ENCODE results near the gene EXD3. TPM values are rescaled to one million over a fixed set of nuclear protein-coding genes. Genes with fewer than 3 reads are reported as not detected.

Gene EXD3
- total and polyA plus RNA-seq, 4 donors: 8.6 to 30.5 (median 19.5) TPM

DNA sequence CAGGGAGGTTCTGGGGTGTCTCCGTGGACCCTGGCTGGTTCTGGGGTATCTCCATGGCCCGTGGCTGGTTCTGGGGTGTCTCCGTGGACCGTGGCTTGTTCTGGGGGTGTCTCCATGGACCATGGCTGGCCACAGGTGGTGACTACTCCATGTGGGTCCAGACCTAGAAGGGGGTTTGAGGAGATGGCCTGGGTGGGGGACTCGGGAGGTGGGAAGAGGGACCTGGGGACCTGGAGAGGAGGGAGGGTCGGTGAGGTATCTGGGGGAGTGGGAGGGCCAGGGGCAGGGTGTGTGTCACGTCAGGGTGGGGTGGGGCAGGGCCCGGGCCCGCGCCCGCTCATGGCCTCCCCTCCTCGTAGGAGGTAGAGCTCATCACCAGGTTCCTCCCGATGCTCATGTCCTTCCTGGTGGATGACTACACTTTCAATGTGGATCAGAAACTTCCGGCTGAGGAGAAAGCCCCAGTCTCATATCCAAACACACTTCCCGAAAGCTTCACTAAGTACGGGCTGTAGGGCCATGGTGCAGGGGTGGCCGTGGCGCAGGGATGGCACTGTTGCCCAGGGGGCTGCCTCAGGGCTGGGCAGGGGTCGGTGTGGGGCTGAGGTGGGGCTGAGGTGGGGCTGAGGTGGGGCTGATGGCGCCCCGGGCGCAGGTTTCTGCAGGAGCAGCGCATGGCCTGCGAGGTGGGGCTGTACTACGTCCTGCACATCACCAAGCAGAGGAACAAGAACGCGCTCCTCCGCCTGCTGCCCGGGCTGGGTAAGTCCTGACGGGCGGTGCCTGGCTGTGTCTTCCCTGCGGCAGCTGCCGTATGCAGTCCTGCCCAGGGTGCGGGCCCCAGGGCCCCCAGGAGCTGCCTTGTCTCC is 156.1 kb downstream of the EXD3 start:
- no peak for TF ChIP-seq CTCF (IDR thresholded peaks at IDR 0.05; ENCODE audit: control extremely low read depth, extremely low read depth)

GRCh38 chr9:137266162-137266527 is 156.8 kb downstream of the EXD3 start:
- H3K9ac ChIP-seq (ENCODE audit: insufficient read depth in 1 of 2, low read length in 2 of 2): no peak overlapping the region
- ATAC-seq (ENCODE audit: insufficient read depth, low FRiP score) (no peak), DNase-seq (no peak)
- H3K27me3 ChIP-seq (ENCODE audit: control insufficient read depth in 3 of 3, insufficient read depth in 3 of 3, low read length in 2 of 3): no peaks in the 10 kb centered on the region
- H3K27ac ChIP-seq (ENCODE audit: low read depth in 1 of 2, low read length in 1 of 2): no peak overlapping the region
- no peak for TF ChIP-seq CTCF (IDR thresholded peaks at IDR 0.05; ENCODE audit: control extremely low read depth, extremely low read depth)
- H3K4me3 ChIP-seq: no peak overlapping the region
- no peaks in the 10 kb centered on the region for H3K9me3 ChIP-seq (ENCODE audit: control insufficient read depth in 4 of 4, insufficient read depth in 3 of 4, low read length in 3 of 4)
- WGBS, 2 donors: 90 to 92% methylated on average over 15 of the region's 15 CpGs
- H3K4me1 ChIP-seq (ENCODE audit: control insufficient read depth in 5 of 5, insufficient read depth in 5 of 5, low read length in 5 of 5): peaks cover 0 to 14% (median 4%) of the 10 kb centered on the region in 5 donors
- H3K36me3 ChIP-seq (ENCODE audit: control insufficient read depth in 4 of 4, insufficient read depth in 4 of 4, low read length in 4 of 4): peaks cover 11 to 41% (median 16%) of the 10 kb centered on the region in 4 donors

More for the DNA sequence above, 156.1 kb downstream of the EXD3 start:
- peaks cover 11 to 43% (median 15%) of the 10 kb centered on the region in 4 donors for H3K36me3 ChIP-seq (ENCODE audit: control insufficient read depth in 4 of 4, insufficient read depth in 4 of 4, low read length in 4 of 4)
- H3K4me1 ChIP-seq (ENCODE audit: control insufficient read depth in 5 of 5, insufficient read depth in 5 of 5, low read length in 5 of 5): peaks cover 0 to 14% (median 4%) of the 10 kb centered on the region in 5 donors
- no peaks in the 10 kb centered on the region for H3K9me3 ChIP-seq (ENCODE audit: control insufficient read depth in 4 of 4, insufficient read depth in 3 of 4, low read length in 3 of 4)
- no peak overlapping the region for H3K27ac ChIP-seq (ENCODE audit: low read depth in 1 of 2, low read length in 1 of 2)
- 91 to 93% methylated on average over 34 of the region's 34 CpGs for WGBS, 2 donors
- no peak overlapping the region for H3K4me3 ChIP-seq
- DNase-seq: no peak
- H3K27me3 ChIP-seq (ENCODE audit: control insufficient read depth in 3 of 3, insufficient read depth in 3 of 3, low read length in 2 of 3): no peaks in the 10 kb centered on the region
- no peak overlapping the region for H3K9ac ChIP-seq (ENCODE audit: insufficient read depth in 1 of 2, low read length in 2 of 2)
- no peak for ATAC-seq (ENCODE audit: insufficient read depth, low FRiP score)

GRCh38 chr9:137265496-137266161 is 157.3 kb downstream of the EXD3 start:
- H3K9me3 ChIP-seq (ENCODE audit: control insufficient read depth in 4 of 4, insufficient read depth in 3 of 4, low read length in 3 of 4): no peaks in the 10 kb centered on the region
- no peak for DNase-seq
- H3K4me3 ChIP-seq: no peak overlapping the region
- H3K36me3 ChIP-seq (ENCODE audit: control insufficient read depth in 4 of 4, insufficient read depth in 4 of 4, low read length in 4 of 4): peaks cover 8 to 38% (median 14%) of the 10 kb centered on the region in 4 donors
- 93 to 95% methylated on average over 29 of the region's 29 CpGs for WGBS, 2 donors
- ATAC-seq (ENCODE audit: insufficient read depth, low FRiP score): no peak
- H3K9ac ChIP-seq (ENCODE audit: insufficient read depth in 1 of 2, low read length in 2 of 2): no peak overlapping the region
- peaks cover 0 to 14% (median 4%) of the 10 kb centered on the region in 5 donors for H3K4me1 ChIP-seq (ENCODE audit: control insufficient read depth in 5 of 5, insufficient read depth in 5 of 5, low read length in 5 of 5)
- H3K27me3 ChIP-seq (ENCODE audit: control insufficient read depth in 3 of 3, insufficient read depth in 3 of 3, low read length in 2 of 3): no peaks in the 10 kb centered on the region
- TF ChIP-seq CTCF (IDR thresholded peaks at IDR 0.05; ENCODE audit: control extremely low read depth, extremely low read depth): no peak
- H3K27ac ChIP-seq (ENCODE audit: low read depth in 1 of 2, low read length in 1 of 2): no peak overlapping the region

Measured in lung (tissue), 12 donors.